T-helper 2 cell treated with Interferon-gamma antibody and Interleukin-4, amounts not matched to agents 5 μg/mL and 100 μg/mL, for 36 hours (primary cell): ENCODE data around the gene THAP7.
"Not testable (repeated sequence)": the region's sequence is repeated elsewhere in the genome, so short reads cannot be mapped to it uniquely, and the experiment has no call there.

Source experiments
- DNase-seq: peaks from one replicate; pipeline ENCODE4 v3.0.0; 2021; ENCODE audit warnings: low spot score
- H3K27ac Mint-ChIP-seq: one replicate; pipeline ENCODE4 v1.8.0; 2021; ENCODE audit warnings: mild to moderate bottlenecking, mixed read lengths
- H3K27me3 Mint-ChIP-seq: one replicate; pipeline ENCODE4 v1.8.0; 2021; ENCODE audit warnings: low read depth, mixed read lengths
- H3K36me3 Mint-ChIP-seq: one replicate; pipeline ENCODE4 v1.8.0; 2021; ENCODE audit warnings: low read depth, mixed read lengths
- H3K4me1 Mint-ChIP-seq: one replicate; pipeline ENCODE4 v1.8.0; 2021; ENCODE audit warnings: low read depth, mixed read lengths
- H3K4me3 Mint-ChIP-seq: one replicate; pipeline ENCODE4 v1.8.0; 2022; ENCODE audit warnings: mild to moderate bottlenecking, moderate library complexity, mixed read lengths
- H3K9me3 Mint-ChIP-seq: one replicate; pipeline ENCODE4 v1.8.0; 2021; ENCODE audit warnings: mixed read lengths

Gene THAP7, protein sequence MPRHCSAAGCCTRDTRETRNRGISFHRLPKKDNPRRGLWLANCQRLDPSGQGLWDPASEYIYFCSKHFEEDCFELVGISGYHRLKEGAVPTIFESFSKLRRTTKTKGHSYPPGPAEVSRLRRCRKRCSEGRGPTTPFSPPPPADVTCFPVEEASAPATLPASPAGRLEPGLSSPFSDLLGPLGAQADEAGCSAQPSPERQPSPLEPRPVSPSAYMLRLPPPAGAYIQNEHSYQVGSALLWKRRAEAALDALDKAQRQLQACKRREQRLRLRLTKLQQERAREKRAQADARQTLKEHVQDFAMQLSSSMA

DNA sequence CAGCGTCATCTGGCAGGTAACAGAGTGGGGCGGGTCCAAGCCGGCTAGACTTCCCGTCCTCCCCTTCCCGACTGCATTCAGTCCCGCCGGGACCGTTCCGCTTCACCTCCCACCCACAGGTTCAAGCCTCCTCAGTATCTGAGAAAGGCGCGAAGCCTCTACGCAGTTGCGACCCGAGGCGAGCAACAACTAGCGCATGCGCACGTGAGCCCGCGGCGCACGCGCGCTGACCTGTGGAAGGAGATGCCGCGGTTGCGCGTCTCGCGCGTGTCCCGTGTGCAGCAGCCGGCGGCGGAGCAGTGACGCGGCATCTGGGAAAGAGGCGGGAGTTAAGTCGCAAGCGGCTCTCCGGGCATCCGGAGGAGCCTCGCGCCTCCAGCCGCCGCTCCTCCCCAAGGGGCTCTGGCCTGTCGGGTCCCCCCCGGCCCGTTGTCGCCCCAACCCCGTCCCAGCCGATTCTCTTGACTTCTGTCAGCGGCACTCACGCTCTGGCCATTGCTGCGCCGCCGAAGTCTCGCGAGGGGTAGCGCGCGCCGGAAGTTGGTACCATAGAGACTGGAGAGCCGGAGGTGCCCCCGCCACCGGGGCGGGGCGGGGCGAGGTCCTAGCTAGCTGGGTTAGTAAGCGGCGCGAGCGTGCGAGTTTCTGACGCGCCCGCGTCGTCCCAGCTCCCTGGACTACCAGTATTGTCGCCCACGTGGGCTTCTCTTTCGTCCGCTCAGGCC, at the start of gene THAP7:
Gene THAP7 (minus strand): TSS at position 518 of the 725 bp plus-strand sequence. CDS start 207 bp downstream, at position 311.
- Mint-ChIP-seq H3K27me3 (no peaks in the 10 kb centered on the region), H3K27ac (peak within 1 kb of the TSS; percentile 99), H3K9me3 (no peaks in the 10 kb centered on the region), H3K4me3 (peak within 1 kb of the TSS; percentile 95), H3K36me3 (peaks cover 10% of the 10 kb centered on the region), H3K4me1 (peaks cover 7% of the 10 kb centered on the region)
- DNase-seq: peak; percentile 97

- H3K4me1 Mint-ChIP-seq: peaks cover 7% of the 10 kb centered on the region
- DNase-seq: no peak
- H3K27me3 Mint-ChIP-seq: no peaks in the 10 kb centered on the region
- no peaks in the 10 kb centered on the region for H3K9me3 Mint-ChIP-seq
- H3K4me3 Mint-ChIP-seq: no peak overlapping the region
- no peaks in the 10 kb centered on the region for H3K36me3 Mint-ChIP-seq
- H3K27ac Mint-ChIP-seq: no peak overlapping the region
These were observed 49.4 kb upstream of the THAP7 start for GRCh38 chr22:21051145-21051830.

DNA sequence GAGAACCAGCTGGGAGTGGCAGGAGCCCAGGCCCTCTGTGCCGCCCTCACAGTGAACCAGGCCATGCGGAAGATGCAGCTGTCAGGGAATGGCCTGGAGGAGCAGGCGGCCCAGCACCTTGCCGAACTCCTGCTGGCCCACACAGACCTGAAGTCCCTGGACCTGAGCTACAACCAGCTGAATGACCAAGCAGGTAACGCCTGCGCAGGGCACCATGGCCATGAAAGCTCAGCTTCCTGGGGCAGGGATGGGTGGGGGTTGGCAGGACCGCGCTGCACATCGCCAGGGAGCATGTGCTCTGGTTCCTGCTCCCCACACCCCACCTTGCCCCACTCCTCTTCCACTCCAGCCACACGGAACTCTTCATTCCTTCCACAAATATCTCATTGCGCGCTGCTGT, 47.0 kb upstream of the THAP7 start:
- not testable (repeated sequence) for DNase-seq, H3K4me3 Mint-ChIP-seq, H3K9me3 Mint-ChIP-seq, H3K27ac Mint-ChIP-seq, H3K36me3 Mint-ChIP-seq
- peaks cover 12% of the 10 kb centered on the region for H3K4me1 Mint-ChIP-seq
- H3K27me3 Mint-ChIP-seq: peaks cover 18% of the 10 kb centered on the region

DNA sequence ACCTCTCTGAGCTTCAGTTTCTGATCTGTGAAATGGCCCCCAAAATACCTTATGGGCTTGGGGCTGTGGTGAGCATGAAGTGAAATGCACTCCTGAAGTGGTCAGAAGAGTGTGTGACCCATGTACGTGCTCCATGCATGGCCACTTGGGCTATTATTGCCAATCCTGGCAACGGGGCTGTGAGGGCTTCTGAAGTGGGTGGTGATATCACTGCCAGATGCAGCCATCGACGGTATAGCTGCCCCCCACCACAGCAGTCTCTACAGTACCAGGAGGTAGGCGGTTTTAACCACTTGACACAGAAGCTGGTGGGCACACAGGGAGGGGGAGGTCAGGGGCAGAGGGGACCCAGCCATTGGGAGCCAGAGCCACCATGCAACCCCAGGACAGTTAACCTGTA, 46.5 kb upstream of the THAP7 start:
- not testable (repeated sequence) for H3K36me3 Mint-ChIP-seq, H3K9me3 Mint-ChIP-seq, H3K4me3 Mint-ChIP-seq, H3K27ac Mint-ChIP-seq, DNase-seq
- peaks cover 19% of the 10 kb centered on the region for H3K27me3 Mint-ChIP-seq
- H3K4me1 Mint-ChIP-seq: peaks cover 12% of the 10 kb centered on the region

- H3K9me3 Mint-ChIP-seq: no peaks in the 10 kb centered on the region
- H3K4me1 Mint-ChIP-seq: peaks cover 15% of the 10 kb centered on the region
- no peak for DNase-seq
- no peaks in the 10 kb centered on the region for H3K36me3 Mint-ChIP-seq
- H3K27me3 Mint-ChIP-seq: peaks cover 23% of the 10 kb centered on the region
- H3K27ac Mint-ChIP-seq: no peak overlapping the region
- H3K4me3 Mint-ChIP-seq: no peak overlapping the region
These were observed 45.8 kb upstream of the THAP7 start for GRCh38 chr22:21047730-21048129.

DNA sequence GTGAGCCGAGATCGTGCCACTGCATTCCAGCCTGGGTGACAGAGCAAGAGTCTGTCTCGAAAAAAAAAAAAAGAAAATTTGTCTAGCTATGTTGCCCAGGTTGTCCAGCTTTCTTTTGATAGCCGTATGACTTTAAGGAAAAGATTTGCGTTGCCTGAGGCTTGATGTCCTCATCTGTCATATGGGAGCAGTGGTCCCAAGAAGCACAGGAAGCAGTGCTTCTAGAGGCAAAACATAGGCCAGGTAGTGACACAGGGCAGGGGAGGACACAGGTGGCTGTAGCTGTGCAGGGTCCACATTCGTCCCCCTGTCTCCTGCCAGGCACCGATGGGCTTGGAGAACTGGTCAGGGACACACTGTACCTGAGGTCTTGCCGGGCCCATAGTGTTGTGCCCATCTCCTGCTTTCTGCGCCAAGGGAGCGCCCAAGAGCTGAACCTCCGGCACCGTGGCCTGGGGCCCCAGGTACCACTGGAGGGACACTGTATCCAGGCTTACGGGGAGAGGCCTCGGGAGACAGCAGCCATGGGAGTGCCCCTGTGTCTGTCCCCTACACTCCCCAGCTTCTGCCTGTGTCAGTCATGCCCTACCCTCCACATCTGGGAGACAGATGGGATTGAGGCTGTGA, 45.2 kb upstream of the THAP7 start:
- no peak for DNase-seq
- H3K27me3 Mint-ChIP-seq: peaks cover 23% of the 10 kb centered on the region
- H3K36me3 Mint-ChIP-seq: no peaks in the 10 kb centered on the region
- peaks cover 15% of the 10 kb centered on the region for H3K4me1 Mint-ChIP-seq
- no peak overlapping the region for H3K4me3 Mint-ChIP-seq
- no peaks in the 10 kb centered on the region for H3K9me3 Mint-ChIP-seq
- H3K27ac Mint-ChIP-seq: no peak overlapping the region

- H3K27ac Mint-ChIP-seq: peak within 1 kb of the TSS; percentile 60
- peaks cover 23% of the 10 kb centered on the region for H3K27me3 Mint-ChIP-seq
- peak; percentile 66 for DNase-seq
- no peaks in the 10 kb centered on the region for H3K9me3 Mint-ChIP-seq
- H3K4me1 Mint-ChIP-seq: peaks cover 14% of the 10 kb centered on the region
- H3K36me3 Mint-ChIP-seq: no peaks in the 10 kb centered on the region
- H3K4me3 Mint-ChIP-seq: peak within 1 kb of the TSS; percentile 39
These were observed 43.8 kb upstream of the THAP7 start, which contains the start of gene LRRC74B for GRCh38 chr22:21045585-21046294. Gene LRRC74B, plus strand, starts transcription at chr22:21045946. Its CDS starts 41 bp downstream, at chr22:21045987.

- H3K27ac Mint-ChIP-seq: peak overlapping the region; percentile 60
- no peaks in the 10 kb centered on the region for H3K36me3 Mint-ChIP-seq
- DNase-seq: no peak
- no peaks in the 10 kb centered on the region for H3K9me3 Mint-ChIP-seq
- peaks cover 14% of the 10 kb centered on the region for H3K4me1 Mint-ChIP-seq
- H3K27me3 Mint-ChIP-seq: peaks cover 23% of the 10 kb centered on the region
- H3K4me3 Mint-ChIP-seq: peak overlapping the region; percentile 39
These were observed 43.1 kb upstream of the THAP7 start for GRCh38 chr22:21044931-21045584.

- H3K9me3 Mint-ChIP-seq: no peaks in the 10 kb centered on the region
- no peaks in the 10 kb centered on the region for H3K36me3 Mint-ChIP-seq
- H3K4me1 Mint-ChIP-seq: peaks cover 14% of the 10 kb centered on the region
- H3K4me3 Mint-ChIP-seq: no peak overlapping the region
- H3K27me3 Mint-ChIP-seq: peaks cover 23% of the 10 kb centered on the region
- H3K27ac Mint-ChIP-seq: no peak overlapping the region
- no peak for DNase-seq
These were observed 42.1 kb upstream of the THAP7 start for GRCh38 chr22:21043860-21044535.

DNA sequence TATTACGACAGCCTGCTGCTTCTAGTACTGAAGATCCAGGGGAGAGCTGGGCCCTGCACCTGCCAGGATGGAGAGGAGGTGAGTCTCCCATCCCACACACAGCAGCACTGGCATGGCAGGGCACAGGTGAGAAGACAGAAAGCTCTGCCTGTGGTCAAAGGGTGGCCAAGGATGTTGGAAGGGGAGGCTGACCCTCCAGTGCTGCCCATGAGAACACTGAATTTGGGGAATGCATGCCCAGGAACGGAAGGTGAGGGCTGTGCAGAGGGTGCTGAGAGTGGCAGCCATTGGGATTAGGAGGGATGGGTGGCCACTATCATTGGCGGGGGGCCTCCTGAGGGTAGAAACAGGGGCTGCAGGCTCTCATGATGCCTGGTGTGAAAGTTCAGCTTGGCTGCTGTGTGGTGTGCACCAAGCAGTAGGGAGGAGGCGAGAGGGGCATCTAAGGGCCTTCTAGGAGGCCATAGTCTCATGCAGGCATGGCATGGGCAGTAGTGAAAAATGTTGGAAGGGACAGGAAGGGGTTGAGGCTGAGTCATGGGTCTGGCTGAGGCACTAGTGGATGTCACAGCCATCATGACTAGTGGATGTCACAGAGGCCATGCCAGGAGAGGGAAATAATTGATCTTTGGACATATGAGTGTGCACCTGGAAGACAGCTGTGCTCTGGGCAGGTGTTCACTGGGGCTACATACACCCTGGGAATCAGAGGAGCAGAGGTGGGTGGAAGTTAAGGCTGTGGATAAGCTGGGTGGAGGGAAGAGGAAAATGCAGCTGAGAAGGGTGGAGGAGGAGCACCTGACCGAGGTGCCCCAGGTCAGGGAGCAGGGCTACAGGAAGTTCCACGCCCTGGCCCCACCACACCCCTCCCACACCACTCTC, 41.3 kb upstream of the THAP7 start:
- no peak overlapping the region for H3K4me3 Mint-ChIP-seq

DNA sequence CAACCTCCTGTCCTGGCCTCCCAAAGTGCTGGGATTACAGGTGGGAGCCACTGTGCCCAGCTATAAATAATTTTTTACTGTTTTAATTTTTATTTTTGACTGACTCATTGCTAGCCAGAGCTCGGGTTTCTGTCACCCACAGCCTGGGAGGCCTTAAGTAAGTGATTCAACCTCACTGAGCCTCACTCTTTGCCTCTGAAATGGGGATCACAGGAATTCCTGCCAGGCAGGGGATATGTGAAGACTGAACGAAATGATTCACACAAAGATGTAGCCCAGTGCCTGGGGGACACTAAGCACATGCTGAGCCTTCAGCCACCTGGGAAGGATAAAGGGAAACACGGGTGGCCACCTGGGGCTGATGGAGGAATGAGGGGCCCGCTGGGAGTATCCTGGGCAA, 40.0 kb upstream of the THAP7 start:
- Mint-ChIP-seq H3K4me1 (peaks cover 14% of the 10 kb centered on the region), H3K9me3 (no peaks in the 10 kb centered on the region), H3K27me3 (peaks cover 31% of the 10 kb centered on the region), H3K4me3 (no peak overlapping the region), H3K36me3 (no peaks in the 10 kb centered on the region), H3K27ac (no peak overlapping the region)
- no peak for DNase-seq

More for the DNA sequence above, 41.3 kb upstream of the THAP7 start:
- Mint-ChIP-seq H3K9me3 (no peaks in the 10 kb centered on the region), H3K36me3 (no peaks in the 10 kb centered on the region), H3K27me3 (peaks cover 27% of the 10 kb centered on the region), H3K4me1 (peaks cover 14% of the 10 kb centered on the region), H3K27ac (no peak overlapping the region)
- no peak for DNase-seq

DNA sequence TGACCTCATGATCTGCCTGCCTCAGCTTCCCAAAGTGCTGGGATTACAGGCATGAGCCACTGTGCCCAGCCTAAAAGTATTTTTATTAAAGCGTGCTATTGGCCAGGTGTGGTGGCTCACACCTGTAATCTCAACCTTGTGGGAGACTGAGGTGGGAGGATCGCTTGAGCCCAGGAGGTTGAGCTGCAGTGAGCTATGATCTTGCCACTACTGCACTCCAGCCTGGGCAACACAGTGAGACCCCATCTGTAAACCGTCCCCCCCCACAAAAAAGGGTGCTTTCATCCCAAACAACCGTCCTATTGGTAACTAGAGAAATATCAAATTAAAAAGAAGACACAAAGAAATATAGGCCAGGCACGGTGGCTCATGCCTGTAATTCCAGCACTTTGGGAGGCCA, 37.2 kb upstream of the THAP7 start:
- not testable (repeated sequence) for H3K4me1 Mint-ChIP-seq, DNase-seq, H3K27ac Mint-ChIP-seq, H3K9me3 Mint-ChIP-seq, H3K4me3 Mint-ChIP-seq, H3K36me3 Mint-ChIP-seq
- peaks cover 24% of the 10 kb centered on the region for H3K27me3 Mint-ChIP-seq
